AG08396 (cell line): ENCODE measurements around the gene CLTA.
"Not testable (repeated sequence)": the region's sequence is repeated elsewhere in the genome, so short reads cannot be mapped to it uniquely, and the experiment has no call there.

Experiments
- DNase-seq: peaks from one replicate; pipeline ENCODE4 v3.0.0; 2012; ENCODE audit warnings: low spot score, mixed read lengths

CLTA gene

DNA sequence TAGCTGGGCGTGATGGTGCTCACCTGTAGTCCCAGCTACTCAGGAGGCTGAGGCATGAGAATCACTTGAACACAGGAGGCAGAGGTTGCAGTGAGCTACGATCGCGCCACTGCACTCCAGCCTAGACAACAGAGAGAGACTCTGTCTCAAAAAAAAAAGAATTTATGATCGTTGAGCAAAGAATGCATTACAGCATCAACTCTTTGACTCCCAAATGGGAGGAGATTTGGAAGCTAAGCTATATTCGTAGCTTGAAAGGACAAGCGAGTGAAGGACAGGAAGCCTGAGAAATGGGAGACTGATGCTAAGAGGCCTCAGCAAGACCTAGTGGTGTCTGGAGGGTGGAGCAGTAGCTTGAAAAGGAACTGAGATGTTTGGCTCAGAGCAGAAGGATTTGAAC, 31.8 kb upstream of the CLTA start:
- DNase-seq: no peak

DNA sequence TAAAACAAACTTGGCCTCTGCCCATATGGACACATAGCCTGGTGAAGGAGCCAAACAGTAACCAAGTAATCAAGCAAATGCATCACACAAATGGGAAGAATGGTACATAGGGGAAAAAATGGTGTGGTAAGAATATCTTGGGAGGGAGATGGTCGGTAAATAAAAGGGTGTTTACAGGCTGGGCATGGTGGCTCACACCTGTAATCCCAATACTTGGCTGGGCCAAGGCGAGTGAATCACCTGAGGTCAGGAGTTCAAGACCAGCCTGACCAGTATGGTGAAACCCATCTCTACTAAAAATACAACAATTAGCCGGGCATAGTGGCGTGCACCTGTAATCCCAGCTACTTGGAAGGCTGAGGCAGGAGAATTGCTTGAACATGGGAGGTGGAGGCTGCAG, 31.2 kb upstream of the CLTA start:
- not testable (repeated sequence) for DNase-seq

DNA sequence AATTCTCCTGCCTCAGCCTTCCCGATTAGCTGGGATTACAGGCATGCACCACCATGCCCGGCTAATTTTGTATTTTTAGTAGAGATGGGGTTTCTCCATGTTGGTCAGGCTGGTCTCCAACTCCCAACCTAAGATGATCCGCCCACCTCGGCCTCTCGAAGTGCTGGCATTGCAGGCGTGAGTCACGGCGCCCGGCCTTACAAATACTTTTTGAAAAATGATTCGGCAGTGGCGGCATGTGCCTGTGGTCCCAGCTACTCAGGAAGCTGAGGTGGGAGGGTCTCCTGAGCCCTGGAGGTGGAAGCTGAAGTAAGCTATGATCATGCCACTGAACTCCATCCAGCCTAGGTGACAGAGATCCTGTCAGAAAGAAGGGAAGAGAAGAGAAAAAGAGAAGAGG, 30.6 kb upstream of the CLTA start:
- not testable (repeated sequence) for DNase-seq

DNA sequence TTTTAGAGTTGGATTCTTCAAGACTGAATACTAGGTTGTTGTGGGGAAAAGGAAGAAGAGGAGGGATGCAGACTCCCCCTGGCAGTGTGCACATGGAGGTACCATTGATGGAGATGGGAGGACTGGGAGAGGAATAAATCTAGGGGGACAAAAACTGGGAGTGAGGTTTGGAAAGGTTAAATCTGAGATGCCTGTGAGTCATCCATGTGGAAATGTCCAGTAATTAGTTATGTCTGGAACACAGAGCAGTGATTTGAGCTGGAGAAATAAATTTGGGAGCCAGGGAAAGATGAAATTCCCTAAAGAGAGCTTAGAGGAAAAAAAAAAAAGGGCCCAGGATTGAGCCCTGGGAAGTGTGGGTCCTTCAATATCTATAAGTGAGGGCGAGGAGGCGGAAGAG, 29.5 kb upstream of the CLTA start:
- peak; percentile 13 for DNase-seq

DNA sequence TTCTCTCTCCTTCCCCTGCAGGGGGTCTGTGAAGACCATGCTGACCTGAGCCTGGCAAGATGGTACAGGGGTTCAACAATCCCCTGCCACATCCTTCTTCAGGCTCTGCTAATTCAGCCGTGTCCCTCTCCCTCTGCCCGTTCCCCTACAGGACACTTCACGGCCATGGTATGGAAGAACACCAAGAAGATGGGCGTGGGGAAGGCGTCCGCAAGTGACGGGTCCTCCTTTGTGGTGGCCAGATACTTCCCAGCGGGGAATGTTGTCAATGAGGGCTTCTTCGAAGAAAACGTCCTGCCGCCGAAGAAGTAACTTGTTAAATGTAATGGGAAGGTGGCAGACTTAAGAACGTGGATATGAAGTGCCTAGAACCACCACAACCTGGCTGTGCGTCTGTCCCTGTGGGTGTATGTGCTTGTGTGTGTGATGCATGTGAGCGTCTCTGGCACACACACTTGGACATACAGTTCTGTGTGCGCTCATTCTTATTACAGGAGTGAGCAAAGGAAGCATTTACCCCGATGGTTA, 28.4 kb upstream of the CLTA start:
- DNase-seq: peak; percentile 1

DNA sequence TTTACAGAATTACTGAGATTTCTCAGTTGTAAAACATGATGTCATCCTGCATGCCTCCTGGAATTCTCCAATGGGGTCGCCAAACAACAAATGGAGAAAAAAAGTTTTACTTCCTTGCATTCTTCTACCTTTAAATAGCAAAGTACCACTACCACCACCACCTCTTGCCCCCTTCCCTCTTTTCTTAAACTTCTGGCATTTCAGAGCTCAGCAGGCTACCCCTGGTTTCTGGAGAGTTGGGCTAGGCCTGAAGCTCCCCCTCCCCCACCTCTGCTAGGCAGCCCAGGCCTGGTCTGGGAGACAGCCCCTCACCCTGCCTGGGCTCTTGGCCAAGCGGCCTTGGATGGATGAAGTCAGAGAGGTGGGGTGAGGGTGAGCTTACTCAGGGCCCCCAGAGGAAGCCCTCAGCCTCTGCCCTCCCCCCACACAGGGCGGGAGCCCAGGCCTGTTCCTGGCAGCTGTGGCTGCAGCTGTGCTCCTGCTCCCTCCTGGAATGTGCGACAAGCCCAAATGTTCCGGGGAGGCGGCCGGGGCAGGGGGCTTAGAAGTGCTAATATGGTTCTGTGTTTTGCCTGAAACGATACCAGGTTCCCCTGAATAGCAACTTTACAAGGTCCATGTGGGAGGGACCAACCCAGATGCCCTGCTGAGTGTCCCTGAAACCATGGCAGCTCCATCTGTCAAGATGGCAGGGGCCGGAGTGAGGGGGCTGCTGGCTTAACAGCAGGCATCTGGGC, 27.5 kb upstream of the CLTA start:
- DNase-seq: peak; percentile 25

DNA sequence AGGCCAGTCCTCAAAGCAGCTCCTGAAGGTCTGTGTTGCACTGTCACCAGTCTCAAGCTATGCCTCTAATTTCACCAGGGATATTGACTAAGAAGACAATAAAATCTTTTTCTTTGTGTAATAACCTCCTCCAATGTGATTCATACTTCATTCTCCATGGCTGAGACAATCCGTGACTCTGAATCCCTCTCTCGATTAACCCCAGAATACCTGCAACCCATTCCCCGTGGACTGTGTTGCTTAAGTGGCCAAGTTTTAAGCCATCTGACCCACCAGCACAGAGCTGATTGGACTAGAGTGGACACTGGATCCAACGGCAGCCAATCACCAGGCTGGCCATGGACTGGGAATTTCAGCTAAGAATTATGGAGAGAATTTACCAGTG, 26.9 kb upstream of the CLTA start:
- DNase-seq: peak; percentile 27

DNA sequence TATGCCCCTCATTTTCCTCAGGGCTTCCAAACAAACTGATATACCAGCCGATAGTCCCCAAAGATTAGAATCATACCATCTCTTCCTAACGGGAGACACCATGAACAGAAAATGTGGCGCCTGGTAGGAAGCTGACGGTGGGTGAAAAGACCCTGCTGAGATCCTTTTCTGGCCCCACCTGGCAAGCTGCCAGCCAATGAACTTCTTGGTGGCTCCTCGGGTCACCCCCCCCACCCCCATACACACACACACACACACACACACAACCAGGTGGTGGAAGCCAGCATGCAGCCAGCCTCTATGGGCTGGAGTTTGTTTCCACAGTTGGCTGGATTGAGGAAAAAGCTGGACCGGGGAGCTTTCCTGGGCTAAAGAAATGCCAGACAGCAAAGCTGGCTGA, 26.3 kb upstream of the CLTA start:
- no peak for DNase-seq

DNA sequence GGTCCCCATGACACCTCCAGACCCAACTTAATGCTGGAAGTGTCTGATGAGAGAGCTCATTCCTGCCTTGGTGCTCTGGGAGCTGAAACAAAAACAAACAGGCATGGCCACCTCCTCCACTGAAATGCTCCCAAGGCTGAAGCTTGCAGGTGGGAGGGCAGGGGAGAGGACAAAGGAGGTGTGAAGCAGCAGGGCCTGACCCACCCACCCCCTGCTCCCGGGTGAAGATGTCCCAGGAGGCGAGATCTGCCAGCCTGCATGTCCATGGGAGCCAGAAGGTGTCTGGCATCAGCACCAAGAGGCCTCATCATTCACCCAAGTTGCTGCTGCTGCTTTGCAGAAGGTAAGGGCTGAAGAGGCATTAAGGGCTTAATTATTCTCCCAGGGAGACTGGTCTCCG, 25.7 kb upstream of the CLTA start:
- no peak for DNase-seq

DNA sequence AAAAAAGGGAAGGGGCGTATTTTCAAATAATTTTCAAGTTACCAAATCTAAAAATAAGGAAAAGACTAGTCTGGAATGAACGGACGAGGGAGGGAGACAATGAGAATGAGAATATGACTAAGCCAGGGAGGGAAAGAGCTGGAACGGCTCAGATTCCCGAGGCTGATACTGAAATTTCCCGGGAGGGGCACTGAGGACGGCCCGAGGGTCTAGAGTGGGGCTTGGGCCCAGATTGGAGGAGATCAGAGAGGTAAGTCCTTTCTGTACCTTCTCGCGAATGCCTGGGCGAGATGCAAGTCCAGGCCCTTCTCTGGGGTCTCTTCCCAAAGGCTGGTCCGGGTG, 24.9 kb upstream of the CLTA start:
- peak; percentile 50 for DNase-seq

DNA sequence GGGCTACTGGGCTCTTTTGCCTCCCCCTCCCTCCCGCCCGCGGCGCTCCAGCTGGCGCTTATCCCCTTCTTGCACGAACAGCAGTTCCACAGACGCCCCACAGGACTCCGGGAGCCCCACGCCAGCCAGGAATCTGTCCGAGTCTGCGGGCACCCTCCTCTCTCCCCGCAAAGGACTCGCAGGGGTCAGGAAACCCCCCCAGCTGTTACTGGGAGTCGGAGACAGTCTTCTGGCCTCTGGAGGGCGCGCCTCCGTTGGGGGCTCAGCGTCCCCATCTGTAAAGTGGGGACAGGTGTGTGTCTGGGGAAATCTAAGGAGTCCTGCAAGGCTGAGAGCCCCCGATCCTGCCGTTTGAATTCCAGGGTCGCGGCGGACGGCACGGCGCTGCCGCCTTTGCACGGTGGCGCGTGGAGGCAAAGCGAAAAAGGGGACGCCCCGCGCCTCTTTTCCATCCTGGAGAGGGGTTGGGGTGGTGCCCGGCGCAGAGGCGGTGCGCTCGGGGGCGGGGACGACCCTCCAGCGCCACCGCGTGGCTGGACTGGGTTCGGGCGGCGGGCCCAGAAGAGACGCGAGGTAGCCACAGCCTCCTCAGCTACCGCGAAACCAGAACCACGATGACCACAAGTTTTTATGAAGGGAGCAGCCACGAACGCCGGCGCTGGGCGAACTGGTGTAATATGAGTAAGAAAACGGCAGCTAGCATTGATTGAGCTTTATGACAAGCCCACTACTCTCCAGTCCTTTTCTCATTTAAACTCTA, 24.4 kb upstream of the CLTA start:
- peak; percentile 94 for DNase-seq

DNA sequence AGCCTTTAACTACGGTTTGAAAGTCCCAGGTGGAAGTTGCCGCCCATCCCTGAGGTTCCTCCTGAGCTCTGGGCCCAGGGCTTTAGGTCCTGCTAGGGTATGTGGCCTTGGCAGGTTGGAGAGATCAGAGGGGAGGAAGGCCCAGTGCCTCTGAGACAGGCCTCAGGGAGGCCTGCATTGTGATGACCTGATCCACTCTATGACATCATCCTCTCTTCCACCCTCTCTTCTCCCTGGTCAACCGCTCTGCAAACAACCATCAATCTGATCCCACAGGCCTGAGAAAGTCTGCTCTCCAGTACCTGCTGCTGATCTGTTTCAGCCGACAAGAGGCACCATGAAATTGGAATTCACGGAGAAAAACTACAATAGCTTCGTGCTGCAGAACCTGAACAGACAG, 21.6 kb upstream of the CLTA start, which contains the start of gene CCIN:
TSS of gene CCIN (plus strand) at position 223 of the 400 bp plus-strand sequence. CDS start at position 338, 115 bp downstream.
- DNase-seq: no peak

DNA sequence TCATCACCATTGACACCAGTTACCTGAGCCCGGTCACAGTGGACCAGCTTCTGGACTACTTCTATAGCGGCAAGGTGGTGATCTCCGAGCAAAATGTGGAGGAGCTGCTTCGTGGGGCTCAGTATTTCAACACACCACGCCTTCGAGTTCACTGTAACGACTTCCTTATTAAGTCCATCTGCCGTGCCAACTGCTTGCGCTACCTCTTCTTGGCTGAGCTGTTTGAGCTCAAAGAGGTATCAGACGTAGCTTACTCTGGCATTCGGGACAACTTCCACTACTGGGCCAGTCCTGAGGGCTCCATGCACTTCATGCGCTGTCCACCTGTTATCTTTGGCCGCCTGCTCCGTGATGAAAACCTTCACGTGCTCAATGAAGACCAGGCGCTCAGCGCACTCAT, 21.0 kb upstream of the CLTA start:
- DNase-seq: no peak

DNA sequence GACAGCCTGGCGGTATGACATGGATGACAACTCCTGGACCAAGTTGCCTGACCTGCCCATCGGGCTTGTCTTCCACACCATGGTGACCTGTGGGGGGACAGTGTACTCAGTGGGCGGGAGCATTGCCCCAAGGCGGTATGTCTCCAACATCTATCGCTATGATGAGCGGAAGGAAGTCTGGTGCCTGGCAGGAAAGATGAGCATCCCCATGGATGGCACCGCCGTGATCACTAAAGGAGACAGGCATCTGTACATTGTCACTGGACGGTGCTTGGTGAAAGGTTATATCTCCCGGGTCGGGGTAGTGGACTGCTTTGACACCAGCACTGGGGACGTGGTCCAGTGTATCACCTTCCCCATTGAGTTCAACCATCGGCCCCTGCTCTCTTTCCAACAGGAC, 20.2 kb upstream of the CLTA start:
- DNase-seq: no peak

DNA sequence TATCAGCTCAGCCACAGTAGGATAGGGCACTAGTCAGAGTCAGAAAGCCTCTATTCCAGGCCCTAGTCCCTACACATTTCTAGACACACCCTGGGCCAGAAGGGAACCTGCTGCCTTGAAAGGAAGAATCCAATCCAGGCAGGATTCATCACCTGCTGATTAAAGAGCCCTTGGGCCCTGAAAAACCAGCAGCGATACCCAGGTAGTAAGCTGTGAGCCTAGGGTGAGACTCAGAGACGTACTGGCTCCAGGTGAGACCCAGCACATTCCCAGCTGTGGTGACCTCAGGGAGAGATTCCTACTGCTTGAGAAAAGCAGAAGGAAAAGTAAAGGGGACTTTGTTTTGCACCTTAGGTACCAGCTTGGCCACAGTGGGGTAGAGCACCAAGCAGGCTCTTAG, 16.9 kb upstream of the CLTA start:
- no peak for DNase-seq

DNA sequence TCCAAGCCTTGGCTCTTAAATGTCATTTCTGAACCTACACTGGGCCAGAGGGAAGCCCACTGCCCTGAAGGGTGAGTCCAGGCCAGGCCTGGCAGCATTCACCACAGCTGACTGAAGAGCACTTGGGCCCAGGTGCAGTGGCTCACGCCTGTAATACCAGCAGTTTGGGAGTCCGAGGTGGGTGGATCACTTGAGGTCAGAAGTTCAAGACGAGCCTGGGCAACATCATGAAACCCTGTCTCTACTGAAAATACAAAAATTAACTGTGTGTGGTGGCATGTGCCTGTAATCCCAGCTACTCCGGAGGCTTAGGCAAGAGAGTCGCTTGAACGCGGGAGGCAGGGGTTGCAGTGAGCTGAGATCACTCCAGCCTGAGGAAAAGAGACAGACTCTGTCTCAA, 16.4 kb upstream of the CLTA start:
- DNase-seq: no peak

DNA sequence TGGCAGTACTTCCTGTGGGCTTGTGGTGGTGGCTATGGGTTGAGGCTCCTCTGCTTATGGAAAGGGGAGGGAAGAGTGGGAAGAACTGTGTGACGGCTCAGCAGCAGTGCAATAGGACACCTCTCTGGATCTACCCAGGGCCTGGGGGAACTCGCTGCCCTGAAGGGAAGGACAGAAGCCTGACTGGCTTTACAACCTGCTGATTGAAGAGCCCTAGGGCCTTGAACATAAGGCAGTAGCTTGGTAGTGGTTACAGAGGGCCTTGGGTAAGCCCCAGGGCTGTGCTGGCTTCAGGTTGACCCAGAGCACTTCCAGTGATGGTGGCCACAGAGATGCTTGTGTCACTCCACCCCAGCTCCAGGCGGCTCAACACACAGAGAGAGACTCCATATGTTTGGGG, 16.0 kb upstream of the CLTA start:
- DNase-seq: no peak

DNA sequence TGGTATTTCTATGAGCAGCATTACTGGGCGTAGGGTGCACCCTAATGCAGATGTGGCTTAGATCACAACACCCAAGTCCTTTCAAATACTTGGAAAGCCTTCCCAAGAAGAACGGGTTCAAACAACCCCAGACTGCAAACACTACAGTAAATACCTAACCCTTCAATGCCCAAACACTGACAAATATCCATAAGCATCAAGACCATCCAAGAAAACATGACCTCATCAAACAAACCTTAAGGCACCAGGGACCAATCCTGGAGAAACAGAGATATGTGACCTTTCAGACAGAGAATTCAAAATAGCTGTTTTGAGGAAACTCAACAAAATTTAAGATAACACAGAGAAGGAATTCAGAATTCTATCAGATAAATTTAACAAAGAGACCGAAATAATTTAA, 15.5 kb upstream of the CLTA start:
- DNase-seq: not testable (repeated sequence)

DNA sequence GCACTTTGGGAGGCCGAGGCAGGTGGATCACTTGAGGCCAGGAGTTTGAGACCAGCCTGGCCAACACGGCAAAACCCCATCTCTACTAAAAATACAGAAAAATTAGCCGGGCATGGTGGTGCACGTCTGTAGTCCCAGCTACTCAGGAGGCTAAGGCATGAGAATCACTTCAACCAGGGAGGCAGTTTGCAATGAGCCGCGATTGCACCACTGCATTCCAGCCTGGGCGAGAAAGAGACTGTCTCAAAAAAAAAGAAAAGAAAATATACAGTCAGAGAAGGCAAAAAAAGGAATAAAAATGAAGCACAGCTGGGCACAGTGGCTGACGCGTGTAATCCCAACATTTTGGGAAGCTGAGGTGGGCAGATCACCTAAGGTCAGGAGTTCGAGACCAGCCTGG, 14.2 kb upstream of the CLTA start:
- not testable (repeated sequence) for DNase-seq

DNA sequence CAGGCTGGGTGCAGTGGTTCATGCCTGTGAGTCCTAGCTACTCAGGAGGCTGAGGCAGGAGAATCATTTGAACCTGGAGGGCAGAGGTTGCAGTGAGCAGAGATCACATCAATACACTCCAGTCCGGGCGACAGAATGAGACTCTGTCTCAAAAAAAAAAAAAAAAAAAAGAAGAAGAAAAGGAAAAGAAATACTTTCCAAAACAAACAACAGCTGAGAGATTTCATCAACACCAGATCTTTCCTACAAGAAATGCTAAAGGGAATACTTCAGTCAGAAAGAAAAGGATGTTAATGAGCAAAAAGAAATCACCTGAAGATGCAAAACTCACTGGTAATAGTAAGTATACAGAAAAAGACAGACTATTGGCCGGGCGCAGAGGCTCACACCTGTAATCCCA, 13.2 kb upstream of the CLTA start:
- no peak for DNase-seq

DNA sequence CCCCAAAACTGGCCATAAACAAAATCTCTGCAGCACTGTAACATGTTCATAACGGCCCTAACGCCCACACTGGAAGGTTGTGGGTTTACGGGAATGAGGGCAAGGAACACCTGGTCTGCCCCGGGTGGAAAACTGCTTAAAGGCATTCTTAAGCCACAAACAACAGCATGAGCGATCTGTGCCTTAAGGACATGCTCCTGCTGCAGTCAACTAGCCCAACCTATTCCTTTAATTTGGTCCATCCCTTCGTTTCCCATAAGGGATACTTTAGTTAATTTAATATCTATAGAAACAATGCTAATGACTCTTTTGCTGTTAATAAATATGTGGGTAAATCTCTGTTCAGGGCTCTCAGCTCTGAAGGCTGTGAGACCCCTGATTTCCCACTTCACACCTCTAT, 10.5 kb upstream of the CLTA start:
- DNase-seq: not testable (repeated sequence)

DNA sequence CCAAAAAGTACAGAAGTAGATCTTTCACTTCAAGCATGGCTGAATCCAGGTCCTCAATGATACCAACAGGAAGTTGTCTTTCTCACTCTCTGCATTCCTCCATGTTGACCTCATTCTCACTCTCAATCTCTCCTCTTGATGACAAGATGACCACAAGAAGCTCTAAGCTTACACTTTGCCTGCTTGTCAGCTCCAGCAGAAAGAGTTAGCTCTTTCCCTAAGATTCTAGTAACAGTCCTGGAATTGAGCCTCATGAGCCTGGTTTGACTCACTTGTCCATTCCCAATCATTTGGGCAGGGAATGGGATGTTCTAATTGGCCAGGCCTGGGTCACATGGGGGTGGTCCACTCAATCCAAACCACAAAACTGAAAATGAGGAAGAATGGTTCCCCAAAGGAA, 3.3 kb upstream of the CLTA start:
- peak; percentile 70 for DNase-seq

DNA sequence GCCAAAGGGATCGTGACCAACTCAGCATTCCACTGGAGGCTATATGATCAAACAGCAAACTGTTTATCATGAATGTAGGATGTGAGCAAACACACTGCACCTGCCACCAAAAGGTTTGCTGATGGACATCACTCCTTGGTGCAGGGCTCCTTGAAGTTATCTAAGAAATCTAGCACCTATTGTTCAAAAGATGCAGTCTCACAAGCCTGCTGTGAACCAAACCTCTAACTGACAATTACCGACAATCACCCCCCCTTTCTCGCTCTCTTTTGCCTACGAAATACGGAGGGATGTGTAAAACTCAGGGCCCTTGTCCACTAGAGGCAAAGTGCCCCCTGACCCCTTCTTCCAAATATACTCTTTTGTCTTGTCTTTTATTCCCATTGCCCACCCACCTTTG, 2.5 kb upstream of the CLTA start:
- no peak for DNase-seq

DNA sequence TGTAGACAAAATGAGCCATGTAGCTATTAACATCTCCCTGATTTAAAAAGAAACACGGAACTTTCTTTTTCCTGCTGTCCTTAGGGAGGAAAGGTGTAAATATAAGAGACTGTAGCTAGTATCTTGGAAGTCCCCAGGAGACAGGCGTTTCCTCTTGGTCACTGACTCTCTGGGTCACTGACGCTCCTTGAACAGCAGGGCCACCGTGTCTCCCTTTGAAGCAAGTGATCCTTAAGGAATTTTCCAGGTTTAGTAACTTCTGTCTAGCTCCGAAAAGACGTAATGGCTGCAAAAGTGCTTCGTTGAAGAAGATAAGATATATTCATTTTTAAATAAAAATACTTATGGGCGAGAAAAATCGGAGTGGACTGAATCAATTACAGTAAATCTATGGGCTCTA, 745 bp upstream of the CLTA start:
- DNase-seq: no peak
